ENCODE measurements around the gene BHMT2.

The BHMT2 gene, protein sequence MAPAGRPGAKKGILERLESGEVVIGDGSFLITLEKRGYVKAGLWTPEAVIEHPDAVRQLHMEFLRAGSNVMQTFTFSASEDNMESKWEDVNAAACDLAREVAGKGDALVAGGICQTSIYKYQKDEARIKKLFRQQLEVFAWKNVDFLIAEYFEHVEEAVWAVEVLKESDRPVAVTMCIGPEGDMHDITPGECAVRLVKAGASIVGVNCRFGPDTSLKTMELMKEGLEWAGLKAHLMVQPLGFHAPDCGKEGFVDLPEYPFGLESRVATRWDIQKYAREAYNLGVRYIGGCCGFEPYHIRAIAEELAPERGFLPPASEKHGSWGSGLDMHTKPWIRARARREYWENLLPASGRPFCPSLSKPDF

DNA sequence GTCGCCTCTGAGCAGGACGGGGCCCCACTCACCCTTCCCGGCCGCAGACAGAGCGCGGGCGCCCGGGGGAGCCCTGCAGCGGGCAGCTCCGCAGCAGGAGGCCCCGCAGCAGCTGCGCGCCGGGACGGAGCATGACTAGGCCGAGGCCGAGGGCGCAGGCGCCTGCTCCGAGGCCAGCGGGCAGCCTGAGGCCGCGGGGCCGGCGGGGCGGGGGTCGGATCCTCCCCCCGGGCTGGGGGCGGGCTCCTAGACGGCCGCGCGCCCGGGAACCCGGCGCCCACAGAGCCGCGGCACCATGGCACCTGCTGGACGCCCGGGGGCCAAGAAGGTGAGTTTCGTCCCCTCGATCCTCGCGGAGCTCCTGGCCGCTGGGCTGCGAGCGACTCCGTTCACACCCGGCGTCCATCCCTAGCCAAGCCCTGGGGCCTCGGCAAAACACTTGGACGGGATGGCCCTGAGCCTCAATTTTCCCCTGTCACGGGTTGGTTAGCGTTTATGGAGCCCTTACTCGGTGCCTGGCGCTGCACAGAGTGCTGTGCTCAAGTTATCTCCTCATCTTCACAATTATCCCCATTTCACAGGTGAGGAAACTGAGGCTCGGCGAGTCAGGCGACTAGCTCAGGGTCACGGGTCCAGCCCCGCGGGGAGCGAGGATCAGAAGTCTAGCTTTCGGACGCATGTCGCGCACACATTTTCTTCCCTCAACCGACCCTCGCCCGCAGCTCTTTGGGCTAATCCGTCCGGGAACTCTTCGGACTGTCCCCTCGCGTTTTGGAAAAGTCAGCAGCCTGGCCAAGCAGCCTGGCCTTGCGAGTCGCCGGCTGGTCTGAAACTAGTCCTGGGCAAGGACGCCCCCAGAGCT is at the start of gene BHMT2, which contains the start of gene DMGDH:
BHMT2 (plus strand) TSS at position 280 of the 862 bp plus-strand sequence; CDS start at position 296, 16 bp downstream.
DMGDH (minus strand) TSS at position 187 of the 862 bp plus-strand sequence; CDS start at position 133, 54 bp downstream.
- no peak for DNase-seq

- DNase-seq, result no peak
These were observed 48.6 kb upstream of the BHMT2 start for GRCh38 chr5:79020861-79021561.

DNA sequence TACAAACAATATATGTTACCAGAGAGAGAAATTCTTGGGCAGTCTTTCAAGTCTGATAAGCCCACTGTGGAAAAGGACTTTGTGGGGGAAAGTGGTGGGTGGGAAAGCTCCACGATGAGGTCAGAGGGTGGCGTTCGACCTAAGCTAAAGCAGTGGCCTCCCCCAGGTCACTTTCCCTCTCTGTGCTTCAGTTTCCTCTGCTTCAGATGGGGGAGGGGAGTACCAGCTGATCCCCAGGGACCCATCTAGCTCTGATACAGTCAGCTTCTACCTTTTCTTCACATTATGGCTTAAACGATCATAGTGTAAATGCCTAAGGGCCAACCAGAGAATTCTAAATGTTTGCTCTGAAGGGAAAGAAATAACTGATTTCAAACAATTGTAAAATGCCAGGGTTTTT is 47.8 kb upstream of the BHMT2 start:
- no peak for DNase-seq

GRCh38 chr5:79022771-79023170 is 46.8 kb upstream of the BHMT2 start:
- DNase-seq, result no peak

DNA sequence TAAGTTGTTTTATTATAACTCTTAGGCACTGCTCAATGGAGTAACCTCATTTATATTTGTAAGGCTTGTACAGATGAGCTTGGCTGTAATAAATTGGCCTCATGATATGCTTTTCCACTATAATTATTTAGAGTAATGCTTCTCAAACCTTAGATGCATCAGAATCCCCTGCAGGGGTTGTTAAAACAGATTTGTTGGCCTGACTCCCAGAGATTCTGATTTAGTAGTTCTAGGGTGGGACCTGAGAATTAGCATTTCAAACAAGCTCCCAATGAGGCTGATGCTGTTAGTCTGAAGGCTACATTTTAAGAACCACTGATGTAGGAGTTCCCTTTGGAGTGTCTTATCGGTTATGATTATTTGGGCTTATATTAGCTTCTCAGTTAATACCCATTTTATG is 46.2 kb upstream of the BHMT2 start:
- DNase-seq, result no peak

- DNase-seq, result no peak
These were observed 45.6 kb upstream of the BHMT2 start for GRCh38 chr5:79023947-79024346.

DNA sequence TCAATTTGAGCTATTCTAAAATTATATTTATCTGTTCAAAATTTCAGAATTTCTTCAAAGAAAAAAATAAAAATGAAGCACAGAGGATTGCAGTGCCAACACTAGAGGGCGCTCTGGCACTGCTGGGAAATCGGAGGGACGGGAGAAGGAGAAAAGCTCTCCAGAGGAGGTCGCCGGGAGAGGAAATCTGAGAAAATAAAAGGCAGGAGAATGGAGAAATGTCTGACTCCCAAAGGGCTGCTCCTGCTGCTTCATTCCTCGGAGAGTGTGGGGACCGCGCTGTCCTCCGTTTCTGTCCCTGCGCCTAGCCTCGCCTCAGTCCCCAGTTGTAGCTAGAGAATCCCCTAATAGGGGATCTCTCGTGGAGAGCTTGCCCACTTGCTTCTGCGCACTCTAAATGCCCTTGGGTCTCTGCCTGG is 44.5 kb upstream of the BHMT2 start:
- no peak for DNase-seq

DNA sequence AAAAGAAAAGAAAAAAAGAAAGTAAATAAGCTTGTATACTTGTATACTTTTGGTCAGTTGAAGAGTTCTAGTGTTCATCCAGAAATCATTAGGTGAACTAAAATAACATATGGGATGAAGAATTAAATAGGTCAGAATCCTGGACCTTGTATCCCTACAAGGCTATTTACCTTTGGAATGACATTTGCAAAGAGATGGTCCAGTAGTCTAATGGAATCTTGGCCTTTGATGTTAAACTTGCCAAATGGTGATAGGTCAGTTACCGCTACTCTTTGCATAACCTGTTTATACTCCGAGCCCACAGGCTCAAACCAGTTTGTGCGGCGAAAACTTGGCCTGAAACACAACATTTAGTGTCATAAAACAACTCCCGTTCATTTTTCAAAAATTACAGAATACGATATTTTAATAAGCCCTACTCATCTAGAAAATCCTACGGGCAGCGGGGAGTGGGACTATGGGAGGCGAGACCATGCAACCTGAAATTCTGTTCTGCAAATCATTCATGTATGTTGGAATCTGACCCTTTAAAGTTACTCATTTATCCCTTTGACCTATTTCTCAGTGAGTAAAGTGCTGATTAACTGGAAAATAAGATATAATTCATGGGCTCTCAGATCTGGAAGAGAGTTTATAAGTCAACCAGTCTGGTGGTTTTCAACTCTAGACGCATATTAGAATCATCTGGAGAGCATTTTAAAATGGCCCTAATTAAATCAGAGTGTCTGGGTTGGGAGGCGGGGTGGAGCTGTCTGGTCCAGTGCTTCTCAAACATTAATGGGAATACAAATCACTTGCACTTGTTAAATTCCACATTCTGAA is 38.7 kb upstream of the BHMT2 start:
- DNase-seq, result no peak

DNA sequence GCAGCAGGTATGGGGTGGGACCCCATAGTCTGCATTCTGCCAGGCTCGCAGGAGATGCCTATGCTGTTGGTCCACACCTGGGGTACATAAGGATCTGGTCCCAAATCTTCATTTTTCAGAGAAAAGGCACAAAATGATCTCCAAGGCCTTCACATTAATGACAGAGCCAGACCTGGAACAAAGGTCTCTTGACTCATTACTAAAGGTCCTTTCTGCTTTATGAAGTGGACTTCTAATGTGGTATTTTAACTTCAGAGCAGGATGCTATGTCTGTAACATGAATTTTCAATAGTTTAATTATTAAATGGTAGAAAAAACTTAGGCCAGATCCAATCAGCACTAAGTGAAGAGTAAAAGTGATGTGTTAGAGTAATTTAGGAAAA is 38.1 kb upstream of the BHMT2 start:
- DNase-seq, result no peak

DNA sequence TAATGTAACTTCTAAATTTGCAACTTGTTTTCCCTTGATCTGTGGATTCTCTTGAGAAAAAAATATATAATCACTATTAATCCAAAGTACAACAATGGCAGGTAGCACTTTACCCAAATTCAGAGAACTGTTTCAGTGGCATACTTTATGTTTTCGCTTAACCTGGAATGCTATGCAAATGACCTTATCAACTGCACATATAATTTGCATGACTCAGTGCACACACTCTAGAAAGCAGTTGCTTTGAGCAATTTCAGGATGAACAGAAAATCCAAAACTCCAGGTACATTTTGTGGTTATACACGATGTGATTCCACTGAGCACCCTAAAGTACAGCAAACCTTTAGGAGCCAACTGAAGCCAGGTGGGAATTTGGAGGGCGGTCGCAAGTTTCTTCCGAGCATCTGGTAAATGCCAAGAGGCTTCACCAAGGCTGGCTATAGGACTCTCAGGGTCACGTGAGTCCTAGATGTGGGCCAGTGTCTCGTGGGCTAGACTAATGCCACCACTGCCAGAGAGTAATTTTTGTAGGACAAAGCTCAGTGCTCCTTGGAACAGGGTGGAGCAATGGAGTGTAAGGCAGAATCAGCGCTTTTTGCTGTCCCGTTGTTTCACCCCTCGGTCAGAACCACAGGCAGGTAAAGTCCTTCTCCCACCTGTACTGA is 37.4 kb upstream of the BHMT2 start:
- no peak for DNase-seq

GRCh38 chr5:79032782-79033181 is 36.8 kb upstream of the BHMT2 start:
- no peak for DNase-seq

DNA sequence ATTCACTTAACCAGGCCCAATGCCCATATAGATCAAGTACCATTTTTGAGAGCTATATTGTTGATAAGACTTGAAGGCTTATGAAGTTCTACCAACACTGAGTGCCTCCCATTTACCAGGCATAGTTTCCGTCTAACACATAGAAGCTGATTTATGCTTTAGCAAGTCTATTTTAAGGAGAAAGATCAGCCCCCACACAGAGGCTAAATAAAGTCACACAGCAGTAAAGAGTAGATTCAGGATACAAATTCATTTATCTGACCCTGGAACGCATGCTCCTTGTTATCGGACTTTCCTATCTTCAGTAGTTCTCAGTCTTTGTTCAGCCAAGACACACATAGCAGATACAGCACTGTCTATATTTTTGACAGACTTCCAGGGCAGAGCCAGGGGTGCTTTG is 34.3 kb upstream of the BHMT2 start:
- DNase-seq, result no peak

GRCh38 chr5:79036769-79037168 is 32.8 kb upstream of the BHMT2 start:
- no peak for DNase-seq

DNA sequence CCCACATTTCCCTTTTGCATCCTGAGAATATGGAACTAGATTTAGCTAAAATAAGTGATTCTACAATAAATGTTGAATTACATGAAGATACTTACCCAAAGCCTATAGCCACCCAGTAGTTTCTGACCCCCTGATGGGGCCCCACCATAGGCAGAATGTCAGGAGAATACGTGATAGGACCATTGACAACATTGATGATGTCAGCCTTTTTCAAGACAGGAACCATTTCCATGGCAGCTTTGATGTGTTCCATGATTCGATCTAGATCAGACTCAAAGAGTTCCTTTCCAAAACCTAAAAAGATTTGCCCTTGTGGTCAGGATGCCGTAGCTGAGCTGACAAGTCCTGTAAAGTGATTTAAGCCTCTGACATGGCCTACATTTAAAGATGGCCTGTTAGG is 27.4 kb upstream of the BHMT2 start:
- no peak for DNase-seq

DNA sequence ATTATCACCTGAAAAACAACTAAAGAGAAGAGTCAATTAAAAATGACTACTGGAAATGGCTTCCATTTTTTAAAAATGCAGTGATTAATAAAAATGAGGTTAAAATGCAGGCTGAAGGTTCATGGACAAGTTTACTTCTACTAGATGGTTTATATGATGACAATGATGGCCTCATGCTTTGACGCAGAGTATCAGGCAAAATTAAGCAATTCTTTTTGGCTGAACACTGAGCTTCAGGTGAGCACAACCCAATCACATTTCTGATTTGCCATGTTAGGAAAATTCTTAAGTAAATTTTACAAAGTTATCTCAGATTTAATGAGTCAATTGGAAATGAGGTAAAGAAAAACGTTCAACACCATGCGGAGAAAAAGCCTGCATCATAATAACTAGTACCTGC is 22.4 kb upstream of the BHMT2 start:
- no peak for DNase-seq

DNA sequence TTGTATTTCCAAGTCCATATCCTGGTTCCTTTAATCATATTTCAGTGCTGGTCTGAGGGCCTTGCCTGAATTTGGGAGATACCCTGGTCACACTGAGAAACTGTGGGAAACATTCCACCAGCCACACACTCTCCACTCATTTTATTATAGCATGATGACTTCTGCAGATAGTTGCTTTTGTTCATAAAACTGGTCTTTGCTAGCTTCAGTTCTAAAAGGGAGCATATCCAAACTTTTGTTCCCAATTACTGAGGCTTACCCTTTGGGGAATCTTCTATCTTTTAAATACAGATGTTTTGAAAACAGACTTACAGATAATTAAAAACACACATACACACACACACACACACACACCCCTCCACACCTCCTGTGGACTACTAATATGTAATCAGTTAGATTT is 21.1 kb upstream of the BHMT2 start:
- no peak for DNase-seq

DNA sequence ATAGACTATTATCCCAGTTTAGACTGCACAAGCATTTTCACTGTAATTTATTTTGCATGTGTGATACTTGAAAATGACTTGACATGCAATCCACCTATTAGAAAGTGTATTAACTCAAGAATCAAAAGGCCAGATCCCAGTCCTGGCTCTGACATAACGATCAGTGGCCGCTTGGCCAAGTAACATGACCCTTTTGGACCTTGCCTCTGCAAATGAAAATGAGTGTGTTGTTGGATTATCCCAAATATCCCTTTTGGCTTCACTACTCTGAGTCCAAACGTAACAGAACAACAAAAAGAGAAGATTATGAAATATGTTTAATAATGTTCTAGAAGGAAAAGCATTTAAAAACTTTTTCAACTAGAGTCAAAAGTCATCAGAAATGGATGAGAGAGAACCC is 19.1 kb upstream of the BHMT2 start:
- DNase-seq, result no peak

DNA sequence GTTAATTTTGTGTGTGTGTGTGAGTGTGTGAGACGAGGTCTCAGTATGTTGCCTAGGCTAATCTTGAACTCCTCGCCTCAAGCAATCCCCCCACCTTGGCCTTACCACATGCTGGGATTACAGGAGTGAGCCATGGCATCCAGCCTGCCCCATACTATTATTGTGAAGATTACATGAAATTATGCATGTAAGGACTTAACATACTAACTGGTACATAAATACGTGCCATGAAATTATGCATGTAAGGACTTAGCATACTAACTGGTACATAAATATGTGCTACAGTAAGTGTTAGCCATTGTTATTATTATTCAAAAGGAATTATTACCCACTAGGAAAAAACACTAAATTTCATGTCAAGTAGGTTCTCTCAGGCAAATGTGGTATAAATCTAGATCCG is 16.2 kb upstream of the BHMT2 start:
- no peak for DNase-seq

DNA sequence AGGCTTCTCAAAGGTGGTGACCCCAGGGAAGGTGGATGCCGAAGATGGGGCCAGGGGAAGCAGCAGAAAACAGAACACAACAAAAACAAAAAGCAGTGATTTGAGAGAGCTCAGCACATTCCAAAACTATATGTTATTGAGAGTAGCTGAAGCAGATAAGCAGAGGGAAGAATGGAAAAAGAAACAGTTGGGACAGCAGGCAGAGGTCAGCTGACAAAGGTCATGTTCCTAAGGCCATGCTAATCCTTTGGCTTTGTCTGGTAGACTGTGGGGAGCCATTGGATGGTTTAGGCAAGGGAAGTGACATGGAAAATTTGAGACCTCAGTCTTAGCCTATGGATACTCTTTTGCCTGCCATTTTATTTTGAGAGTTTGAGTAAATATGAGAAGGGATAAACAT is 14.6 kb upstream of the BHMT2 start:
- no peak for DNase-seq

DNA sequence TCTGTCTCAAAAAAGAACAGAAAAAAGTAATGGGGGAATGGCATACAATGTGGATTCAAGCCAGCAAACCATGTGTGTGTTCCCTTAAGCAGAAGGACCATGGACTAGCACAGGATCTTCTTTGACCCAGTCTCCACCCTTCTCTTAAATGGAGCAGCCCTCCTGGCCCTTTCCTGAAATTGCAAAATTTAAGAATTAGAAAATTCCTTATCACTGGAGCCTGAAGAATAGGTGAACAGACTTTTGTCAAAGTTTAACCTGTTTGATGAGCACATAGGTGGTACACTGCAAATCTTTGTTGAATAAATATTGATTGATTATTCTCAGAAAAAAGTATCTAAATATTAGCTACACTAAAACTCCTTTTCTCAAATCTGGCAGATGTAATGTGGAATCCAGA is 12.7 kb upstream of the BHMT2 start:
- DNase-seq, result no peak

DNA sequence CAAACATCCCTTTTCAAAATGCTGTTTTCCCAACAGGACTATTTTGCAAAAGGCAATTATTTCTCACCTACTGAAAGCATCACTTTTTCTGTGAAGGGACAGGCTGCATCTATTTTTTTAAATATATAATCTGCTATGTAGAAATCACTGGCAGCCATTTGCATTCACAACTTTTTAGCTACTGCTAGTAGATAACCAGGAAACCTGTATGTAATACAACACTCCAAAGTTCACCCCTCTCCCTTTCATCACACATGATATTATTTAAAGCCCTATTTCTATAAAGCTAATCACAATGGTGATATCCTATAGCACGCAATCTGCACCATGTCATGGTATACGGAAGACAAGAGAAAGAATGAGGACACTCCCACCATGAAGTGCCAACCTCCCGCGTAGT is 9.9 kb upstream of the BHMT2 start:
- no peak for DNase-seq

- no peak for DNase-seq
These were observed 7.1 kb upstream of the BHMT2 start for GRCh38 chr5:79062436-79062835.

Measured in 8988T (cell line).